NCI-H82 treated with DMSO at 0.1 percent for 48 hours (cell line): ENCODE data around the gene CABYR.
"Not testable (repeated sequence)": the region's sequence is repeated elsewhere in the genome, so short reads cannot be mapped to it uniquely, and the experiment has no call there.

Source experiments
- DNase-seq: peaks from one replicate; lab custom pipeline; 2025; ENCODE audit not compliant: unreplicated experiment; lab: John Stamatoyannopoulos, UW

CABYR gene

DNA sequence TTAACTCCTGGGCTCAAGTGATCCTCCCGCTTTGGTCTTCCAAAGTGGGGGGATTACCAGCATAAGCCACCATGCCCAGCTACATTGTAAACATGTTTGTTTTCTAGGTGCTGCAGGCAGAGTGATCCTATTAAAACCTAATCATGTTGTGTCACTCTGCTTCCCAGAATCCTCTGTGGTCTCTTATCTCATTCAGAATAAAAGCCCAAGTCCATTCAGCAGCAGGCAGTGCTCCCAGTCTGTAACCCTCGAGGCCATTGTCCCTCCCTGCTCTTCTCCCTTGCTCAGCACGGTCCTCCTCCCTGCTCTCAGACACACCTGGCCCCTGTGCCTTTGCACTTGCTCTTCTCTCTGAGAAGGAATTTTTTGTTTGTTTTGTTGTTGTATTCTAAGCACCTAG, 11.1 kb upstream of the CABYR start:
- peak; percentile 90 for DNase-seq

DNA sequence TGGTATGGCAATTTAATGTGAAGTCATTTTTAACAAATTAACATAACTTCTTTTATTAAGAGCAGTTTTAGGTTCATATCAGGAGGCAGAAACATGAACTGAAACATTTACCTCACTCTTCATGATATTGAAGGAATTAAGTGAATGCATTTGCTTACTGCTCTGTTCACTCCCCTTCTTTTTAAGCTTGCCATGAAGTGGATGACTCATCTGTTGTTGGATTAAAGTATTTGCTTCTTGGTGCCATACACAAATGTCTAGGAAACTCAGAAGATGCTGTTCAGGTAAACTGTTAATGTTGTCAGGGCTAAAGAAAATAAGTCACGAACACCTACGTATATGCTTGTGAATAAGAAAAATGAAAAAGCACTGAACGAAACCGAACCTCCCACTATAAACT, 10.2 kb upstream of the CABYR start:
- DNase-seq: no peak

DNA sequence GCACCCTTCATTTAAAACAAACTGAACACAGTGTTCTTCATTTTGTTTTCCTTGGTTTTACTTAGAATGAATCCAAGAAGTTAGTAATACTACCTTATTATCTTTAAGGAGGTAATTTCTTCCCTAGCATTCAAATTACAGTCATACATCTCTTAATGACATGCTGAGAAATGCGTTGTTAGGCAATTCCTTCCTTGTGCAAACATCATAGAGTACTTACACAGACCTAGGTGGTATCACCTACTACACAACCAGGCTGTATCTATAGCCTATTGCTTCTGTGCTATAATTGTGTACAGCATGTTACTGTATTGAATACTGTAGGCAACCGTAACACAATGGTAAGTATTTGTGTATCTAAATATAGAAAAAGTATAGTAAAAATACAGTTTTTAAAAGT, 8.4 kb upstream of the CABYR start:
- DNase-seq: no peak

DNA sequence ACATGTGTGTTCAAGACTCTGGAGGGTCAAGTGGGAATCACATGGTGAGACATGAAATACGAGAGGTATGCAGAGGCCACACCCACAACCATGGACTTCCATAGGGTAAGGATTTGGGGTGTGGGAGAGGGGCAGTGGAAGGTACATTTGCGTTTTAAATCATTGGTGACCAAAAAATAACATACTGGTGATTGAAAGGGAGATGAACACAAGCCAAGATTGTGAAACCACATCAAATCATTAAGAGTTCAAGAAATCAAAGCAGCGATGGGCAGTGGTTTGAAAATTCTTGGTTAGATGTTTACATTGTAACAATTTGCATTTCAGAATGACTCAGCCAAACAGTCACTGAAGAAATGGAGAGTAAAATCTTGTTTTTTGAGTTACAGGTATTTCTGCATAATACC, 1.9 kb upstream of the CABYR start:
- DNase-seq: no peak

DNA sequence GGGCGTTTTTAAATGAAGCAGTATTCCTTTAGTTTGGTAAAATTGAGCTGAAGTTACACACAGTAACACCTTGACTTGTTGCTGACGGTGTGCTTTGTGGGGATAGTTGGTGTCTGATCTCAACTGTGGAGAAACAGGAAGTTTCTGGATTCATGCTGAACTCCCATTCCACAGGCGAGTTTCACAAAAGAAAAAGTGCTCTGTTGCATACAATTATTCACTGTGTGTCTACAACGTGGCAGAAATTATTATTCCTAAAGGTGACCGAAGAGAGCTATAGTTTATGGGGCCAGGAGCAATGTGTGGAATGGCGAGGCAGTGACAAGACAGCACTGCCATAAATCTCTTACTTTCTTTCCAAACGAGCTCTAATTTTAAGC, 463 bp upstream of the CABYR start:
- no peak for DNase-seq

DNA sequence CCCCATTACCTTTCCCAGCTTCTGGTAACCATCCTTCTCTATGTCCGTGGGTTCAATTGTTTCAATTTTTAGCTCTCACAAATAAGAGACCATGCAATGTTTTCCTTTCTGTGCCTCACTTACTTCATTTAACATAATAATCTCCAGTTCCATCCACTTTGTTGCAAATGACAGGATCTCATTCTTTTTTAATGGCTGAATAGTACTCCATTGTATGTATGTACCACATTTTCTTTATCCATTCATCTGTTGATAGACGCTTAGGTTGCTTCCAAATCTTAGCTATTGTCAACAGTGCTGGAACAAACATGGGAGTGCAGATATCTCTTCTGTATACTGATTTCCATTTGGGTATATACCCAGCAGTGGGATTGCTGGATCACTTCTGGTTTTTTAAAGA, 1.8 kb downstream of the CABYR start:
- DNase-seq: no peak

DNA sequence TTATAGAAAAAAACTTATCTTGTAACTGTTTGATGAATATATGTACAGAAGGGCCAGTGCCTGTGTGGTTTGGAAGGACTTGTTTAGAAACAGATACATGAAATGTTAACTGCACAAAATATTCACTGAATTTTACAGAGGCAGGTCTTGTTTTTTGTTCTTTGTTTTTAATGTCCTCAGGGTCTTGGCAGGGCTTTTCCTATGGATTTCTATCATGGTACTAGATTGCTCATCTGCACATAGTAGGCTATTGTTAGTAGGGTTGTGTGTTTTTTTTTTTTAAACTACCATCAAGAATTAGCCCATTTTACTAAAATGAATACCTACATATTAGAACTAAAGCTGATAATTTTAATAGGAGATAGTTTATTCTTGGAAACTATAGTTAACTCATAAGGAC, 3.5 kb downstream of the CABYR start:
- DNase-seq: no peak

DNA sequence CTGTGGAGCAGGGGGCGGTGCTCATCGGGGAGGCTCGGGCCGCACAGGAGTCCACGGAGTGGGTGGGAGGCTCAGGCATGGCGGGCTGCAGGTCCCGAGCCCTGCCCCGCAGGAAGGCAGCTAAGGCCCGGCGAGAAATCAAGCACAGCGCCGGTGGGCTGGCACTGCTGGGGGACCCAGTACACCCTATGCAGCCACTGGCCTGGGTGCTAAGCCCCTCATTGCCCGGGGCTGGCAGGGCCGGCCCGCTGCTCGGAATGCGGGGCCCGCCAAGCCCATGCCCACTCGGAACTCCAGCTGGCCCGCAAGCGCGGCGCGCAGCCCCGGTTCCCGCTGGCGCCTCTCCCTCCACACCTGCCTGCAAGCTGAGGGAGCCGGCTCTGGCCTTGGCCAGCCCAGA, 10.7 kb downstream of the CABYR start:
- DNase-seq: not testable (repeated sequence)

DNA sequence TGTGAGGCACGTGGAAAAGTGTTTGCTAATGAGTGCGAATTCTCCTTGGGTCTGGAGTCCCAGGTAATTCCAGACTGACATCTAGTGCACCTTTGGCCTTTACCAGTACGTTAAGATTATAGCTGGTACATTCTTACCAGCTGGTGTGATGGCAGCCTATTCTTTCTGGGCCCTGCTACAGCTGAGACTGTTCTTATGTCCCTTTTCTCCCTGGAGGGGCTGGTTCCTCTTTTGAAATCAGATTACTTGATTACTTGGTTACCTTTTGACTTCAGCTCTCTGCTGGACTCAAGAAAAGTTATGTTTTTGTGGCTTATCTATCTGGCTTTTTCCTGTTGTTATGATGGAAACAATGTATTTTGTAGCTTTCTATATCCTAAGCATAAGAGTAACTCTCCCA, 14.5 kb downstream of the CABYR start:
- no peak for DNase-seq

DNA sequence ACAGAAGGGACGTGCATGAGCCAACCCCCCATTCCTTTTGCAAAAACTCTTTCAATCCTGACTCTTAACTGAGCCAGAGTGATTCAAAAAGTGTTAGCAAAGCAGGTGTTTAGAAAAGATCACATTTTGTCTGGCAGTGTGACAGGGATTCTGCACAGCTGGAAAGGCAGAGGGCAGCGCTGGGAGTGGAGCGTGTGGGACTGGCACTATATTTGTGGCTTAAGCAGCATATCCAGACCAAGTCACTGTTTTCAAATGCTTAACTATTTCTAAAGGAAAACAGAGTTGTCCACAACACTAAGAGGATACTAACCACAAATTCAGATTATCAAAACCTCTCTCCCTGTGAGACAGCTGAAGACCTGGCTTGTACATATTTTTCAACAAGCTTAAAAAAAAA, 19.0 kb downstream of the CABYR start:
- DNase-seq: no peak

DNA sequence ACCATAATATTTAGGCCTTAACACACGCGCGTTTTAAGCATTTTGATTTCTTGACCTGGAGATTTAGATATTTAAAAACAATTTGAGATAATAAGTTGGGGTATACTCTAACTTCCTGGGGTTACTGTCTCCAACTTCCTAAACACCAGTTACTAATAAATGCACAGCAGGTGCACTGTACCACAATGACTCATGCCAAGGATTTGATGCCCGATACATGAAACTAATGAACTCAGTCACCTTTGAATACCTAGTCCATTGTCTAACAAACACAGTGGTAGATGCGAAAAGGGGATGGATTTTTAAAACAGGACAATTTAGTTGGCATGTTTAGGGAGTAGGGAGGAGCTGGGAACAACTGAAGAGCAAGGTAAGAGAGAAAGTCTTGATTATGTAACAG, 21.2 kb downstream of the CABYR start:
- no peak for DNase-seq

DNA sequence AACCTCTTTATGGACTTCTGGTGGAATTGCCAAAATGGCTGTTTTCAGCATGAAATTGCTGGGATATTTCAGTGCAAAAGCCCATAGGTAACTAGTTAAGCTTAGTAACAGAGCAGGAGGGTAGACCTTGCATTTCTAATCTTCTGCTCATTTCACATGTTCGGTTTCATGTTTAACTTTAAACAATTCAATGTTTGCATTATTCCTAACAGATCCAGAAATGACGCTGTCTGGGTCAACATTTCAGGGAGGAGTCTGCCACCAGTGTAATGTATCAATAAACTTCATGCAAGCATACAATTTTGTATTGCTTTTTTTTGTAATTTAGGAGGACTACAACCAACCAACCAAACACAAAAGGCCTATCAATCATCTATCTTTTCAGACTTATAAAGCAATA, 22.4 kb downstream of the CABYR start:
- DNase-seq: no peak

DNA sequence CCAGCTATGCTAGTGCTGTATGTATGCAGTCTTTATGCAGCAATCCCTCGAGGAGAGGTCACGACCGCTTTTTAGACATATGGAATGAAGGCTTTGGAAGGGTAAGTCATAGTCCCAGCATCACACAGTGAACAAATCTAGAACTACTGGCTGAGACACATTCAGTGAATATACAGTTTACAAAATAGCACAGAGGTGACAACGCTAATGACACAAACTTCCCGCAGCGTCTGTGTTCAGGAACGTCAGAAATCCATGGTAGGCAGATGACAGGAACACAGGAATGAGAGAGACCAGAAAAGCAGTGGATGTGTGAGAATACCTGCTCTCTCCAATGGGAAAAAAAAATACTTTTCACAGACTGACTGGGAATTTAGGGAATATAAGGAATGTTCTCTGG, 29.6 kb downstream of the CABYR start:
- no peak for DNase-seq

DNA sequence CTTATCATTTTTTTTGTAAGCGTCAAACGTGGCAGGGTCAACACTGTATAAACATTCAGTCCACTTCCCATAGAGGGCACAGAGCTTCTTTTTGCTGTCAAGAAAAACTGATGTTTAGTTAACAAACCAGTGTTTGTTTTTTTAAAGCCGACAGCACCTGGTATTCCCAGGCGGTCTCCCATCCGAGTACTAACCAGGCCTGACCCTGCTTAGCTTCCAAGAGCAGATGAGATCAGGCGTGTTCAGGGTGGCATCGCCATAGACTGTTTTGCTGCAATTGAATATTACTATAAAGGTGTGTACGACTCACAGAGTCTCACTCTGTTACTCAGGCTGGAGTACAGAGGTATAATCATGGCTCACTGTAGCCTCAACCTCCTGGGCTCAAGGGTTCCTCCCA, 31.5 kb downstream of the CABYR start:
- no peak for DNase-seq

DNA sequence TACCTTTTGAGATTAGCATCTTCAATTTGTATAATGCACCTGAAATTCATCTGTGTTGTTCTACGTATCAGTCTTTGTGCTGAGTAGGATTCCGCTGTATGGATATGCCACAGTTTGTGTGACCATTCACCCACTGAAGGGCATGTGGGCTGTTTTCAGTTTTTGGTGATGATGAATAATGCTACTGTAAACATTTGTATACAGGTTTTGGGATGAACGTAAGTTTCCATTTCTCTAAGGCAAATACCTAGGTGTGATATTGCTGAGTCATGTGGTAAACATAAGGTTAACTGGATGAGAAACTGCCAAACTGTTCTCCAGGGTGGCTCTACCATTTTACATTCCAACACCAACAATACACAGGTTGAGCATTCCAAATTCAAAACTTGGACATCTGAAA, 35.1 kb downstream of the CABYR start:
- no peak for DNase-seq

DNA sequence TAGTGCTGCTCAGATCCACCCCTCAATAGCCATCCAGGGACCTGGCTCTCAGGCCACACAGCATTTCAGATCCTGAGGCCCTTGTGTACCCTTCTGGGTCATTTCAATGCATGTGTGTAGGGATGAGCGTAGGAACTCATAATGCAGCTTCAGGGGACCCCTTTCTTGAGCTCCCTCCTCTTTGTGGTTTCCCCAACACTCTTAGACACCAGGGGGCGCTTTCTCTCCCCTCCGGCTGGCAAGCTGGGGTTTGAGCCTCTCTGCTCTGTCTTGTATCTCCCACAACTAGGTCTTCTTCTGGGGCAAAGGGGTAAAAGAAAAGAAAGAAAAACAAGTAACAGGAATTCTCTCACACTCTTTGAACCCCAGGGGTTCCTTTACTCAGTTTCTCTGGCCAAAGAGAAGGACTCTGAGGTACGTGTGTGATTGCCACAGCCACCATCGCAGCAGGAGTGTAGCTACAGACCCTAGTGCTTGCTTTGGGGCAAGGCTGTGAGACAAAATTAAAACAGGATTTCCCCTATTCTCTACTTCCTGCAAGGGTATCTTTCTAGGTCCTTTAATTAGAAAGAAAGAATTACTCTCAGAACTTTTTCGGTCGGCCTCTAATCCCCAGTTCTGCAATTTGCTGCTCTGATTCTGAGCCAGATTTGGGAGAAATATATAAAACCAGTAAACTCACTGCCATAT, 38.0 kb downstream of the CABYR start:
- peak; percentile 54 for DNase-seq

DNA sequence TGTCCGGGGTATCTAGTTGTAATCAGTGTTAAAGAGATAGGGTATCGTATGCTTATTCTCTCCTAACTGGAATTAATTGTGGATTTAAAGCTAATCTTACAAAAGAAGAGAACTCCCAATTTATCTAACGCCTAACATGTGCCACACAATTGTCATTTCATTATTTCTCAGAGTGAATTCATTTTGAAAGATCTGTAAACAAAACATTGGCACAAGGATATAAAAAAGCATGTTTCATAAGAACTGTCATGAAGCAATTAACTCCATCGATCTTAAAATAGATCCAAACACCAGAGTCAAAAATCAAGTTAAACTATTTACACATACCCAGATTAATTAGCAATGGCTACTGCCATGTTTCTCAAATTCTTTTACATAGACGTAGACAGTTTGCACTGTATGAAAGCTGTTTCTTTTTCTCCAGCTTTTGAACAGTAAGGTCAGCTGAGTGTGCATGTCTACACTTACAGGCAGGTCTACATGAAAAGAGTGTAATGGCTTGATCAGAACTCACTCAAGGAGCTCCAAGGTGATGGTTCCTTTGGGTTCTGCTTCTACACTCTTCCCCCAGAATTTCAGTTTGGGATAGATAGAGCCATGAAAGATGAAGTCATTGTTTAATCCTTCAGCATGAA, 38.8 kb downstream of the CABYR start:
- DNase-seq: no peak

DNA sequence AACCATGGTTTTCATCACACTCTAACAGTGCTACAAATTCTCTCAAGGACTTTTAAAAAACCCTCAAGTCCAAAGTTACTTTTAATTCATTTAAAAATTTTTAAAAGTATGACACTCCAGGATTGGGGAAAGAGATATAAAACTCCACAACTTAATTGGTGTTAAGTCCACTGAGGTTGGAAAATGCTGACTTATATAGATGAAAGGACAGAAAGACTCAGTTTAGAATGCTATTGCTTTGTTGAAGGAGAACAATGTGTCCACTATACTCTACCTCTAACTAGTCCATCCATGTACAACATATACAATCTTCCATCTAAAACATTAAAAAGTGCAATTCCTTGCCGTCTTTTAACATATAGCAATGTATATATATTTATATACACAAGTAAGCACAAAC, 41.2 kb downstream of the CABYR start:
- DNase-seq: no peak

DNA sequence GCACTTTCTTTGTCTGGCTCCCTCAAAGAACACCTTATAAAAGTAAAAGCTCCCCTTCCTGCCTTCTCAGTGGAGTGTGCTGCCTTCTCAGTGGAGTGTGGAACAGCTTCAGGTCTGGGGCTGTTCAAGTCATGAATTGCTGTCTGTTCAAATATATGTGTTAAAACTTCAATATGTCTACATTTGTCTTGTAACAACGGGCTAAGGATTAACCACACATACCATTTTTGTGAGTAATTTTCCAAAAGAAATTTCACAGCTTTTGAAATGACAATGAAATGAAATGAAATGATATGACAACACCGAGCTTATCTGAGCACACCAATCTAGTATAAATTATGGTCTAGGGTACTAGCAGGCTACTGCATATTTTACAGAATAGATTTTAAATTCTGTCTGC, 42.9 kb downstream of the CABYR start:
- DNase-seq: no peak

DNA sequence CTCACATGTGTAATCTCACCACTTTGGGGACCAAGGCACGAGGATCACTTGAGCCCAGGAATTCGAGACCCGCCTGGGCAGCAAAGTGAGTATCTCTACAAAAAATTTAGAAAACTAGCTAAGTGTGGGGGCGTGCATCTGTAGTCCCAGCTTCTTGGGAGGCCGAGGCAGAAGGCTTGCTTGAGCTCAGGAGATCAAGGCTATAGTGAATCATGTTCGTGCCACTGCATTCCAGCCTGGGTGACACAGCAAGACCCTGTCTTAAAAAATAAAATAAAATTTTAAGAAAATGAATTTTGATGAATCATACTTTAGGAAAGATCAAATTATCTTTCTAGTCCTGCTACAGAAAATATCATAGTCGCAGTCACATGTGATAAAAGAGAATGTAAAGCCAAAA, 46.9 kb downstream of the CABYR start:
- DNase-seq: no peak

DNA sequence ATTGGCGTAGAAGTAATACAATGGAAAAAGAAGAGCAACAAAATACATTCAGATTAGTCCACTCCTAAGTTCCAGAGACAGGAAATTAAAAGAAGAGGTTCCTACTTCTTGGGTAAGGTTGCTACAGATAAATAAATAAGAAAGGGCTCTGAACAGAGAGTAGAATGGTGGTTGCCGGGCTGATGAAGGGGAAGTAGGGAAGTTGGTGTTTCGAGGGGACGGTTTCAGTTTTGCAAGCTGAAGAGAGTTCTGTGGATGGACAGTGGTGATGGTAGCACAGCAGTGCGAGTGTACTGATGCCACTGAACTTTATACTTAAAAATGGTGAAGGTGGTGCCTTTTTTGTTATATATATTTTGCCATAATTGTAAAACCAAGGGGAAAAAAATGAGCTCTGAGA, 48.2 kb downstream of the CABYR start:
- no peak for DNase-seq

DNA sequence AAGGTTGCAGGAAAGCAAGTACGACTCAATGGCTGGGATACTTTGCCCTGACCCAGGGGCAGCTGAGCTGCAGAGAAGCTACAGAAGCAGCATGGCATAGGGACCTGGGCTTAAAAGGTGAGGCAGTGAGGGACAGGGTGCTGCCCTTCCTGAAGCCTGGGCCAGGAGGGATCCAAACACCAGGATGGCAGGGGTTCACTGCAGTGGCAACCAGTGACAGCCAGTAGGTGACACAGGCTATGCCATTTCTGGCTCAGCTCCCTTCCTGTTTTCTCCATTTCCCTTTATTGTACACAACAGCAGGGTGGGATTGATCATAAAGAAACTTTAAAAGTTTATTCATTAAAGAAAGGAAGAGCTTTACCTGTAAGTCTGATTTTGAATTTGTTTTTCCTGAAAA, 48.8 kb downstream of the CABYR start:
- DNase-seq: no peak

DNA sequence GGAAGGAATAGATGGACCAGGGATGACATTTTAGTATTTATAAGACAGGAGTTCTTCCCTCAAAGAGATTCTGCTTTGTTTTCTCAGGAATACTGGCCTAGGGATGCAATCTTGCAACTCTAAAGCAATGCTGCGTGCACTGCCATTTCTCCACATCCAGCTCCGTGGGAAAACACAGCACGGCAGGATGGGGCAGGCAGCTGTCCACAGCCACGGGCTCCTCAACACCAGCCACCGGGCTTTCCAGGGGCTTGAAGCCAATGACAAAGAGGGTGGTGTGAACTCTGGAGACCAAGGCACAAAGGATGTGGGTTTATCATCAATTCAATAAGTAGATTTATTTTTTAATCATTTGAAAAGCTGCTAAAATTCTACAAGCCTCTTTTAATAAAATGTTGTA, 49.3 kb downstream of the CABYR start:
- DNase-seq: no peak
